ENCODE results near the gene EEF1E1.

The EEF1E1 gene

GRCh38 chr6:8100159-8100854 is 2.0 kb downstream of the EEF1E1 start:
- ChIA-PET POLR2A (no interaction called here), CTCF (no interaction called here)
- no peak for TF ChIP-seq CTCF (IDR thresholded peaks at IDR 0.05; ENCODE audit: insufficient read depth, low read length, missing control alignments)
- H3K4me3 ChIP-seq (ENCODE audit: low read depth, low read length) = no peak overlapping the region
- DNase-seq (ENCODE audit: low read depth, low spot score) = no peak

GRCh38 chr6:8090650-8091049 is 11.7 kb downstream of the EEF1E1 start:
- CTCF ChIA-PET = no interaction called here
- no peak overlapping the region for H3K4me3 ChIP-seq (ENCODE audit: low read depth, low read length)
- POLR2A ChIA-PET = no interaction called here
- no peak for DNase-seq (ENCODE audit: low read depth, low spot score)
- no peak for TF ChIP-seq CTCF (IDR thresholded peaks at IDR 0.05; ENCODE audit: insufficient read depth, low read length, missing control alignments)

- DNase-seq (ENCODE audit: low read depth, low spot score) = no peak
- ChIA-PET CTCF (no interaction called here), POLR2A (interaction anchor here (1.1 kb wide), 1 partner anchor 13 kb away, joined by 6 read pairs; the partner anchor contains the start of gene EEF1E1)
- no peak overlapping the region for H3K4me3 ChIP-seq (ENCODE audit: low read depth, low read length)
- no peak for TF ChIP-seq CTCF (IDR thresholded peaks at IDR 0.05; ENCODE audit: insufficient read depth, low read length, missing control alignments)
These were observed 13.5 kb downstream of the EEF1E1 start for GRCh38 chr6:8088886-8089285.

GRCh38 chr6:8087870-8088754 is 14.2 kb downstream of the EEF1E1 start:
- ChIA-PET CTCF (no interaction called here), POLR2A (interaction anchor here (1.1 kb wide), 1 partner anchor 14 kb away, joined by 6 read pairs; the partner anchor contains the start of gene EEF1E1)
- no peak for TF ChIP-seq CTCF (IDR thresholded peaks at IDR 0.05; ENCODE audit: insufficient read depth, low read length, missing control alignments)
- H3K4me3 ChIP-seq (ENCODE audit: low read depth, low read length) = no peak overlapping the region
- no peak for DNase-seq (ENCODE audit: low read depth, low spot score)

GRCh38 chr6:8086755-8087306 is 15.5 kb downstream of the EEF1E1 start:
- POLR2A ChIA-PET = no interaction called here
- DNase-seq (ENCODE audit: low read depth, low spot score) = no peak
- no peak overlapping the region for H3K4me3 ChIP-seq (ENCODE audit: low read depth, low read length)
- CTCF ChIA-PET = no interaction called here
- no peak for TF ChIP-seq CTCF (IDR thresholded peaks at IDR 0.05; ENCODE audit: insufficient read depth, low read length, missing control alignments)

GRCh38 chr6:8085053-8085511 is 17.3 kb downstream of the EEF1E1 start:
- no peak overlapping the region for H3K4me3 ChIP-seq (ENCODE audit: low read depth, low read length)
- POLR2A ChIA-PET = interaction anchor here (0.5 to 0.9 kb wide), 2 partner anchors 17 to 386 kb away, joined by 5 to 6 read pairs; partner anchors contain the start of gene EEF1E1
- no peak for TF ChIP-seq CTCF (IDR thresholded peaks at IDR 0.05; ENCODE audit: insufficient read depth, low read length, missing control alignments)
- DNase-seq (ENCODE audit: low read depth, low spot score) = peak; percentile 78
- CTCF ChIA-PET = interaction anchor here (1.0 to 2.1 kb wide), 5 partner anchors 12 to 134 kb away, joined by 3 to 5 read pairs (median 4); partner anchors contain the start of gene BLOC1S5

Measured in AG04449 (cell line).